Neural progenitor cell (in vitro differentiated cells): Measurements from ENCODE around the gene LBR.

Experiments used
- CTCF ChIP-seq: fragments of 200-600 bp; sonication (generic); IDR thresholded peaks from 2 replicates; pipeline ENCODE4 v1.5.1; 2017; ENCODE audit warnings: antibody characterized with exemption, mild to moderate bottlenecking
- EZH2 ChIP-seq: fragments of 200-600 bp; sonication (generic); IDR thresholded peaks from 2 replicates; pipeline ENCODE4 v1.6.1; 2017; ENCODE audit warnings: antibody characterized with exemption, mild to moderate bottlenecking, moderate library complexity

- no peak for TF ChIP-seq CTCF
- TF ChIP-seq EZH2, result no peak
Measured at GRCh38 chr1:225476100-225476511, 48.3 kb upstream of the LBR start.
